ENCODE results near the gene MAP10. TPM values are rescaled to one million over a fixed set of nuclear protein-coding genes. Genes with fewer than 3 reads are reported as not detected.

The MAP10 gene
- total RNA-seq, 1 donor from 2014 or later = 3.2 TPM

GRCh38 chr1:232789651-232790050, 15.6 kb upstream of the MAP10 start:
- no peaks in the 10 kb centered on the region for H3K9me3 ChIP-seq (replicated peaks)
- H3K27ac ChIP-seq (replicated peaks) = no peak overlapping the region
- DNase-seq = no peak
- no peaks in the 10 kb centered on the region for H3K36me3 ChIP-seq
- no peak overlapping the region for H3K4me3 ChIP-seq
- TF ChIP-seq, protein P1, sequence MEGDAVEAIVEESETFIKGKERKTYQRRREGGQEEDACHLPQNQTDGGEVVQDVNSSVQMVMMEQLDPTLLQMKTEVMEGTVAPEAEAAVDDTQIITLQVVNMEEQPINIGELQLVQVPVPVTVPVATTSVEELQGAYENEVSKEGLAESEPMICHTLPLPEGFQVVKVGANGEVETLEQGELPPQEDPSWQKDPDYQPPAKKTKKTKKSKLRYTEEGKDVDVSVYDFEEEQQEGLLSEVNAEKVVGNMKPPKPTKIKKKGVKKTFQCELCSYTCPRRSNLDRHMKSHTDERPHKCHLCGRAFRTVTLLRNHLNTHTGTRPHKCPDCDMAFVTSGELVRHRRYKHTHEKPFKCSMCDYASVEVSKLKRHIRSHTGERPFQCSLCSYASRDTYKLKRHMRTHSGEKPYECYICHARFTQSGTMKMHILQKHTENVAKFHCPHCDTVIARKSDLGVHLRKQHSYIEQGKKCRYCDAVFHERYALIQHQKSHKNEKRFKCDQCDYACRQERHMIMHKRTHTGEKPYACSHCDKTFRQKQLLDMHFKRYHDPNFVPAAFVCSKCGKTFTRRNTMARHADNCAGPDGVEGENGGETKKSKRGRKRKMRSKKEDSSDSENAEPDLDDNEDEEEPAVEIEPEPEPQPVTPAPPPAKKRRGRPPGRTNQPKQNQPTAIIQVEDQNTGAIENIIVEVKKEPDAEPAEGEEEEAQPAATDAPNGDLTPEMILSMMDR (IDR thresholded peaks at IDR 0.05; ENCODE audit: borderline replicate concordance) = no peak
- intact Hi-C loops (cut with micrococcal nuclease) = no loop called here
- H3K27me3 ChIP-seq (ENCODE audit: low read depth) = no peaks in the 10 kb centered on the region
- peaks cover 13% of the 10 kb centered on the region for H3K4me1 ChIP-seq

DNA sequence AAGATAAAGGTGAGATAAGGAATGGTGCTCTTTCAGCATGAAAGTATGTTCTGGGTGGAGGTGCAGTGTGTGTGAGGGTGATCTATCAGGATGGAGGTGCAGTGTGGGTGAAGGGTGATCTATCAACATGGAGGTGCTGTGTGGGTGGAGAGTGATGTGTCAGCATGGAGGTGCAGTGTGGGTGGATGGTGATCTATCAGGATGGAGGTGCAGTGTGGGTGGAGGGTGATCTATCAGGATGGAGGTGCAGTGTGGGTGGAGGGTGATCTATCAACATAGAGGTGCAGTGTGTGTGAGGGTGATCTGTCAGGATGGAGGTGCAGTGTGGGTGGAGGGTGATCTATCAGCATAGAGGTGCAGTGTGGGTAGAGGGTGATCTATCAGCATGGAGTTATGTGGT, 12.3 kb upstream of the MAP10 start:
- intact Hi-C loops (cut with micrococcal nuclease) = no loop called here

DNA sequence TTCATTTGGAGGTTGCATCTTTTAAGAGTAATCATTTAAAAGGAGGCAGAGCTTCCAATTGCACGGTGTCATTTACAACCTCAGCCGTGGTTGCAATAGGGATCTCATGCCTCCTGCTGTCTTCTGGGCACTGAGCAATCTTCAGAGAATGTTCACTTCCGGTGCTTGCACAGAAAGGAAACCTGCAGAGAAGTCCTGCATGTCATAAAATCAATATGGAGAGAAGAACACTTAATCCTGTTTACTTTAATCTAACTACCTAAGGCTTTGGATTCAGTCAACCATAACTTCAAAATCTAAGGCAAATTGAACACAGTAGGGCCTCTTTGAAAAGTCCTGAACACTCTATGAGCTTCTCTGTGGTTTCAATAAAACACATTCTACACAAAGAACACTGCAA, 11.3 kb upstream of the MAP10 start:
- intact Hi-C loops (cut with micrococcal nuclease) = no loop called here
- Histone ChIP-seq H3K27ac (replicated peaks) (no peak overlapping the region), H3K9me3 (replicated peaks) (no peaks in the 10 kb centered on the region), H3K4me1 (peaks cover 39% of the 10 kb centered on the region), H3K27me3 (ENCODE audit: low read depth) (no peaks in the 10 kb centered on the region), H3K36me3 (no peaks in the 10 kb centered on the region), H3K4me3 (no peak overlapping the region)
- no peak for DNase-seq
- TF ChIP-seq, protein P1 (IDR thresholded peaks at IDR 0.05; ENCODE audit: borderline replicate concordance) = no peak

More for the DNA sequence above, 12.3 kb upstream of the MAP10 start:
- H3K27me3 ChIP-seq (ENCODE audit: low read depth) = no peaks in the 10 kb centered on the region
- no peak for DNase-seq
- peaks cover 36% of the 10 kb centered on the region for H3K4me1 ChIP-seq
- TF ChIP-seq, protein P1 (IDR thresholded peaks at IDR 0.05; ENCODE audit: borderline replicate concordance) = no peak
- no peak overlapping the region for H3K4me3 ChIP-seq
- H3K9me3 ChIP-seq (replicated peaks) = no peaks in the 10 kb centered on the region
- no peak overlapping the region for H3K27ac ChIP-seq (replicated peaks)
- no peaks in the 10 kb centered on the region for H3K36me3 ChIP-seq

- H3K27ac ChIP-seq (replicated peaks) = peak overlapping the region; percentile 25
- TF ChIP-seq, protein P1 (IDR thresholded peaks at IDR 0.05; ENCODE audit: borderline replicate concordance) = no peak
- DNase-seq = no peak
- intact Hi-C loops (cut with micrococcal nuclease) = no loop called here
- no peaks in the 10 kb centered on the region for H3K36me3 ChIP-seq
- no peaks in the 10 kb centered on the region for H3K9me3 ChIP-seq (replicated peaks)
- H3K27me3 ChIP-seq (ENCODE audit: low read depth) = no peaks in the 10 kb centered on the region
- peak overlapping the region; percentile 24 for H3K4me3 ChIP-seq
- H3K4me1 ChIP-seq = peaks cover 39% of the 10 kb centered on the region
Observed at GRCh38 chr1:232795497-232796053, 9.6 kb upstream of the MAP10 start.

DNA sequence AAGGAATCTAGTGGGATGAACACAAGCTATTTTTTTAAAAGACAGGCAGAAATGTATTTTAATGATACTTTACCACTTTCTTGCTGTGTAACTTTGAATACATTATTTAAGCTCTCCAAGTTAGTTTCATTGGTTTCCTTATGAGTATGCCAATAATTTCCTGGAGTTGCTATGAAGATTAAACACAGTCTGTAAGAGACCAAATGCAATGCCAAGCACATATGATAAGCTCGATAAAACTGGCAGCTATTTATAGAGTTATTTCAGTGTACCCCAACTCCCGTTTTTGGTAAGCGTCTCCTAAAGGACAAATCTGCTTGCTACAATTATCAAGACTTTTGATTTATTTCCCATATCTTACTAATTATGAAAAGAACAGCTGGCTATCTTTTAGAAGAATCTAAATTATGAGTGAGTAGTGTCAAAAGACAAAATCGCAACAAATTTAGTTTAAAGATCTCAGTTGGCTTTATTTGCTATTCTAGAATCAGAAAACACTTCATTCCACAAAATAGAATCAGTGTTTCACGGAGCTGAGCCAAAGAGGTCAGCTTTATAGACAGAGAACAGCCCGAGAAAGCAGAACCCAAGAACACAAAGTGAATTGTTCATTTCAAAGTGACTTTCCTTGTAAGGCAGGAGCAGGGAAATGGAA, 7.2 kb upstream of the MAP10 start:
- H3K27ac ChIP-seq (replicated peaks) = peak overlapping the region; percentile 20
- TF ChIP-seq, protein P1 (IDR thresholded peaks at IDR 0.05; ENCODE audit: borderline replicate concordance) = no peak
- DNase-seq = no peak

More for the DNA sequence above, 7.2 kb upstream of the MAP10 start:
- Histone ChIP-seq H3K4me3 (peak overlapping the region; percentile 5), H3K36me3 (no peaks in the 10 kb centered on the region), H3K9me3 (replicated peaks) (no peaks in the 10 kb centered on the region), H3K4me1 (peaks cover 45% of the 10 kb centered on the region), H3K27me3 (ENCODE audit: low read depth) (no peaks in the 10 kb centered on the region)
- intact Hi-C loops (cut with micrococcal nuclease) = no loop called here

All from left ventricle myocardium inferior (tissue), 1 donor.